Suprapubic skin (tissue), 4 donors: ENCODE results near the gene DNAJC25. TPM values are rescaled to one million over a fixed set of nuclear protein-coding genes. Genes with fewer than 3 reads are reported as not detected.

Source experiments
- DNase-seq, 2 donors: peaks; one replicate each; pipeline ENCODE4 v3.0.0-alpha.2; 2019; ENCODE audit warnings: low spot score in 2 of 2
- H3K27ac ChIP-seq: fragments of 200-600 bp; sonication (generic); one replicate; pipeline ENCODE4 v1.5.1; 2019
- H3K27me3 ChIP-seq: fragments of 200-600 bp; sonication (generic); one replicate; pipeline ENCODE4 v1.5.1; 2019
- H3K36me3 ChIP-seq: fragments of 200-600 bp; sonication (generic); one replicate; pipeline ENCODE4 v1.5.1; 2019
- H3K4me1 ChIP-seq: fragments of 200-600 bp; sonication (generic); one replicate; pipeline ENCODE4 v1.5.1; 2019
- H3K4me3 ChIP-seq: fragments of 200-600 bp; sonication (generic); one replicate; pipeline ENCODE4 v1.5.1; 2019; ENCODE audit warnings: mild to moderate bottlenecking
- H3K9me3 ChIP-seq: fragments of 200-600 bp; sonication (generic); one replicate; pipeline ENCODE4 v1.5.1; 2019
- EP300 ChIP-seq: sonication (generic); formaldehyde crosslinking; IDR thresholded peaks from one replicate; pipeline ENCODE4 v1.6.1; 2017; ENCODE audit warnings: antibody characterized with exemption
- POLR2A ChIP-seq, 2 donors: fragments of 450-650 bp; IDR thresholded peaks; one replicate each; pipeline ENCODE4 v1.6.1; 2017; ENCODE audit warnings: antibody characterized with exemption in 2 of 2, mild to moderate bottlenecking in 2 of 2, moderate library complexity in 2 of 2
- POLR2AphosphoS5 ChIP-seq, 3 donors: sonication (generic); formaldehyde crosslinking; IDR thresholded peaks; one replicate each; pipeline ENCODE4 v1.6.1; 2017; ENCODE audit warnings: antibody characterized with exemption in 3 of 3
- WGBS: methylation state at CpG from one replicate; pipeline ENCODE4 v1.1.5; 2018; 5-methylcytosine and 5-hydroxymethylcytosine counted together
- total RNA-seq, 4 donors: library from RNA; depleted of rRNA; stranded (reverse); fragments of >200 nt; gene quantifications; one replicate each; pipeline ENCODE4 v1.1.0, GENCODE V29; 2016
- TF ChIP-seq, protein P1 (sequence below), 2 donors: fragments of 200-600 bp in 1 of 2; fragments of 450-650 bp in 1 of 2; sonication (generic) in 1 of 2; IDR thresholded peaks; one replicate each; pipeline ENCODE4 v1.5.1; 2016 to 2019; ENCODE audit warnings: antibody characterized with exemption in 2 of 2, mild to moderate bottlenecking in 1 of 2, moderate library complexity in 1 of 2

DNAJC25 gene
- total RNA-seq, 4 donors from 2014 or later, result 3.7 to 6.4 (median 5.0) TPM

DNA sequence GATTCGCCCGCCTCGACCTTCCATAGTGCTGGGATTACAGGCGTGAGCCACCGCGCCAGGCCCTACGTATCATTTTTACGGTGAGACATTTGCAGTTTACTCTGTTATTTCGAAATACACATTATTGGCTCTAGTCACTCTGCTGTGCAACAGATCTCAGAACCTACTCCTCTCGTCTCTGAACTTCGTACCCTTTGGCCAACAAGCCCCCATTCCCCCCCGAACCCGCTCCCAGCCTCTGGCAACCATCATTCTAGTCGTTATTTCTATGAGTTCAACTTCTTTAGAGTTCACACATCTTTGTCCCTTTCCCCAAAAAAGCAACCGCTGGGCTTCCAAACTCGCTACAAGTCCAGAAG, 32.4 kb upstream of the DNAJC25 start:
- no peaks in the 10 kb centered on the region for H3K9me3 ChIP-seq
- DNase-seq, result peak in 1 of 2 donors; percentile 71
- peaks cover 34% of the 10 kb centered on the region for H3K36me3 ChIP-seq
- peaks cover 18% of the 10 kb centered on the region for H3K4me1 ChIP-seq
- peak overlapping the region; percentile 90 for H3K27ac ChIP-seq
- 2% methylated on average over 16 of the region's 16 CpGs for WGBS
- TF ChIP-seq POLR2AphosphoS5 (IDR thresholded peaks at IDR 0.05) (no peak), EP300 (no peak), POLR2A (IDR thresholded peaks at IDR 0.05) (no peak)
- TF ChIP-seq, protein P1, sequence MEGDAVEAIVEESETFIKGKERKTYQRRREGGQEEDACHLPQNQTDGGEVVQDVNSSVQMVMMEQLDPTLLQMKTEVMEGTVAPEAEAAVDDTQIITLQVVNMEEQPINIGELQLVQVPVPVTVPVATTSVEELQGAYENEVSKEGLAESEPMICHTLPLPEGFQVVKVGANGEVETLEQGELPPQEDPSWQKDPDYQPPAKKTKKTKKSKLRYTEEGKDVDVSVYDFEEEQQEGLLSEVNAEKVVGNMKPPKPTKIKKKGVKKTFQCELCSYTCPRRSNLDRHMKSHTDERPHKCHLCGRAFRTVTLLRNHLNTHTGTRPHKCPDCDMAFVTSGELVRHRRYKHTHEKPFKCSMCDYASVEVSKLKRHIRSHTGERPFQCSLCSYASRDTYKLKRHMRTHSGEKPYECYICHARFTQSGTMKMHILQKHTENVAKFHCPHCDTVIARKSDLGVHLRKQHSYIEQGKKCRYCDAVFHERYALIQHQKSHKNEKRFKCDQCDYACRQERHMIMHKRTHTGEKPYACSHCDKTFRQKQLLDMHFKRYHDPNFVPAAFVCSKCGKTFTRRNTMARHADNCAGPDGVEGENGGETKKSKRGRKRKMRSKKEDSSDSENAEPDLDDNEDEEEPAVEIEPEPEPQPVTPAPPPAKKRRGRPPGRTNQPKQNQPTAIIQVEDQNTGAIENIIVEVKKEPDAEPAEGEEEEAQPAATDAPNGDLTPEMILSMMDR (IDR thresholded peaks at IDR 0.05), result no peak
- H3K4me3 ChIP-seq, result peak overlapping the region; percentile 78
- H3K27me3 ChIP-seq, result no peaks in the 10 kb centered on the region

DNA sequence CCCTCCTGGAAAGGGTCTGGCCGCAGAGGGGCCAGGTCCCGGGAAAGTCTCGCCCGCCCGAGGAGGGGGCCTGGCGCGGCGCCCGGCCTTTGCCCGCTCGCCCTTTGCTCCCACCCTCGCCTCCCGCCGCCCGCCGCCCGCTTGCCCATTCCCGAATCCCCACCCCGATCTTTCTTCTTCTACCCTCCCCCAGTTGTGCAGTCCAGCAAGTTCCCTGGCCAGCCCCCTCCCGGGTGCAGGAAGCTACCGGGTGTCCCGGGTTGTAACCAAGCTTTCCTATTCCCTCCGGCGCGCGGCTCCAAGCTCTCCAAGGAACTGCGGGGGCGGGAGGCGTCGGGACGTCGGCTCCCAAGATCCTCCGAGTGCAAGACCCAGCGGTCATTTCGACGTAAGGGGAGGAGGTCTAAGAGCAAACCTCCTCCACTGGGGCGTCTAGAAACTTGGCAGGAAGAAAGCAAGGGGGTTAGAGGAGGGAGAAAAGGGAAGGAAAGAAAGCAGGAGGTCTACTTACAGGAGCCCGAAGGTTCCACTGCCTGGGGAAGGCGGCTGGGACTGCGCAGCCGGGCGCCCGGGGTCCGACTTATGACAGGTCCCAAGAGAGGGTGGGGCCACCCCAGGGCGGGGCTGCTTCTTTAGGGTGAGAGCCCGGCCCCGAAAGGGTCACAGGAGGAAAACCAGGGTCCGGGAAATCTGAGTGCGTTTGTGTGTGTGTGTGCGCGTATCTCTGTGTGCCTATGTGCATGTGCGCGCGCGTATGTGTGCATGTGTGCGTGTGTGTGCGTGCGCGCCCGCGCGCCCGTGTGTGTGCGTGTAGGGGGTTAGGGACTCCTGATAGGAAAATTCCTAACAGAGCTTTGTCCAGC, 31.8 kb upstream of the DNAJC25 start, which contains the start of gene PTGR1:
PTGR1 (minus strand) TSS at position 556 of the 863 bp plus-strand sequence. CDS start 2,225 bp downstream, outside the sequence.
- H3K27ac ChIP-seq, result peak within 1 kb of the TSS; percentile 90
- peak; percentile 88 to 93 for DNase-seq
- H3K4me1 ChIP-seq, result peaks cover 18% of the 10 kb centered on the region
- H3K27me3 ChIP-seq, result no peaks in the 10 kb centered on the region
- WGBS, result under 1% methylated on average over 59 of the region's 64 CpGs
- no peaks in the 10 kb centered on the region for H3K9me3 ChIP-seq
- TF ChIP-seq, protein P1 (IDR thresholded peaks at IDR 0.05), result no peak
- TF ChIP-seq POLR2A (IDR thresholded peaks at IDR 0.05), result no peak
- no peak for TF ChIP-seq EP300
- no peak for TF ChIP-seq POLR2AphosphoS5 (IDR thresholded peaks at IDR 0.05)
- peaks cover 28% of the 10 kb centered on the region for H3K36me3 ChIP-seq
- peak within 1 kb of the TSS; percentile 78 for H3K4me3 ChIP-seq

DNA sequence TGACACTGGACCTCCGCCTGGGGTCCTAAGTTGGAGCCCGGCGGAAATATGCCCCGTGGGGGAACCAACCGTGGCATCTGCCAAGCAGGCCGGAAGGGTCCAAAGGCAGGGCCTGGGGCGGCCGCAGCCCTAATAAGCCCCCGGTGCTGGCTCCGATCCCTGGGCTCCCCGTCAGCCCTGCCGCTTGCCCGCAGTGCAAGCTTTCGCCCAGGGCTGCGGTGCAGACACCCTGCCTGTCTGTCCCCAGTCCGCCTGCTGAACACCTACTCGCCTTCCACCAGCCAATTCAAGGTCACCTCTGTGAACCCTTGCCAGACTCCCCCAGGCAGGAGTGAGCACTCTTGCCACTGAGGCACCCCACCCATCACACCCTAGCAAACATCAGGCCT, 31.2 kb upstream of the DNAJC25 start:
- TF ChIP-seq EP300 (no peak), POLR2A (IDR thresholded peaks at IDR 0.05) (no peak), POLR2AphosphoS5 (IDR thresholded peaks at IDR 0.05) (no peak)
- TF ChIP-seq, protein P1 (IDR thresholded peaks at IDR 0.05), result no peak
- WGBS, result 40% methylated on average over 1 of the region's 17 CpGs
- no peaks in the 10 kb centered on the region for H3K9me3 ChIP-seq
- H3K4me1 ChIP-seq, result peaks cover 18% of the 10 kb centered on the region
- peak overlapping the region; percentile 90 for H3K27ac ChIP-seq
- no peak for DNase-seq
- H3K27me3 ChIP-seq, result no peaks in the 10 kb centered on the region
- peak overlapping the region; percentile 78 for H3K4me3 ChIP-seq
- peaks cover 21% of the 10 kb centered on the region for H3K36me3 ChIP-seq

- Histone ChIP-seq H3K9me3 (no peaks in the 10 kb centered on the region), H3K27me3 (no peaks in the 10 kb centered on the region), H3K27ac (no peak overlapping the region), H3K4me3 (no peak overlapping the region), H3K36me3 (peaks cover 7% of the 10 kb centered on the region), H3K4me1 (peaks cover 18% of the 10 kb centered on the region)
- no peak for DNase-seq
- 73% methylated on average over 10 of the region's 10 CpGs for WGBS
- TF ChIP-seq, protein P1 (IDR thresholded peaks at IDR 0.05), result no peak
- TF ChIP-seq POLR2A (IDR thresholded peaks at IDR 0.05), result no peak
- no peak for TF ChIP-seq EP300
- no peak for TF ChIP-seq POLR2AphosphoS5 (IDR thresholded peaks at IDR 0.05)
These were observed 29.7 kb upstream of the DNAJC25 start for GRCh38 chr9:111601237-111602018.

DNA sequence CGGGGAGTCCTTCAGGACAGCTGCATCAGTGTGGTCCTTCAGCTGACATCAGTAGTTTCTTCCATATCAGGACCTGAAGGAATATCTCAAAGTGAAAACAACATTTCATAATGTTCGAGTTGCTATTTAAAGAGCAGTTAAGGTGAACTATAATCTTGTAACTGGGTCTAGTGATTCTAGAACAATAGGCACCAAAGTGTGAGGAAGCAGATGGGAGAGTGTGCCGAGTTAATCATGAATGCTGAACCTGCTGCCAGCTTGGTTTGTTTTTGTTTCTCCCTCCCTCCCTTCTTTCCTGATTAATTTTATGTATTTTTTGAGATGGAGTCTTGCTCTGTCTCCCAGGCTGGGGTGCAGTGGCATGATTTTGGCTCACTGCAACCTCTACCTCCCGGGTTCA, 28.1 kb upstream of the DNAJC25 start:
- Histone ChIP-seq H3K9me3 (no peaks in the 10 kb centered on the region), H3K4me1 (peaks cover 9% of the 10 kb centered on the region), H3K36me3 (no peaks in the 10 kb centered on the region), H3K4me3 (no peak overlapping the region), H3K27me3 (no peaks in the 10 kb centered on the region), H3K27ac (no peak overlapping the region)
- 84% methylated on average over 4 of the region's 4 CpGs for WGBS
- no peak for DNase-seq
- TF ChIP-seq EP300, result no peak
- no peak for TF ChIP-seq POLR2AphosphoS5 (IDR thresholded peaks at IDR 0.05)
- no peak for TF ChIP-seq POLR2A (IDR thresholded peaks at IDR 0.05)
- TF ChIP-seq, protein P1 (IDR thresholded peaks at IDR 0.05), result no peak
